Tibial nerve (tissue), 4 donors: ENCODE measurements around the gene SHQ1. TPM values are rescaled to one million over a fixed set of nuclear protein-coding genes. Genes with fewer than 3 reads are reported as not detected.

Experiments
- DNase-seq, 2 donors: peaks; one replicate each; pipeline ENCODE4 v3.0.0-alpha.2; 2019; ENCODE audit warnings: low spot score in 2 of 2
- H3K27ac ChIP-seq, 4 donors: fragments of 200-600 bp; sonication (generic) in 3 of 4; one replicate each; pipeline ENCODE4 v1.5.1; 2017 to 2019; ENCODE audit warnings: mild to moderate bottlenecking in 1 of 4
- H3K27me3 ChIP-seq, 2 donors: fragments of 200-600 bp; sonication (generic) in 1 of 2; one replicate each; pipeline versions ENCODE4 v1.5.1 to v1.6.0; 2017 to 2019
- H3K36me3 ChIP-seq, 3 donors: fragments of 200-600 bp; sonication (generic); one replicate each; pipeline ENCODE4 v1.5.1; 2018 to 2019
- H3K4me1 ChIP-seq, 4 donors: fragments of 200-600 bp; sonication (generic) in 3 of 4; one replicate each; pipeline ENCODE4 v1.5.1; 2017 to 2019
- H3K4me3 ChIP-seq, 4 donors: fragments of 200-600 bp; sonication (generic) in 3 of 4; one replicate each; pipeline ENCODE4 v1.5.1; 2017 to 2019; ENCODE audit warnings: mild to moderate bottlenecking in 1 of 4, moderate library complexity in 1 of 4
- H3K9me3 ChIP-seq, 4 donors: fragments of 200-600 bp; sonication (generic) in 3 of 4; one replicate each; pipeline ENCODE4 v1.5.1; 2017 to 2019
- CTCF ChIP-seq, 5 experiments: fragments of 200-600 bp in 3 of 5; fragments of 450-650 bp in 2 of 5; sonication (generic) in 3 of 5; IDR thresholded peaks; one replicate each; pipeline ENCODE4 v1.5.1; 2016 to 2019; ENCODE audit warnings: antibody characterized with exemption in 5 of 5, mild to moderate bottlenecking in 3 of 5, moderate library complexity in 2 of 5
- EP300 ChIP-seq, 2 donors: sonication (generic); formaldehyde crosslinking; IDR thresholded peaks; one replicate each; pipeline ENCODE4 v1.6.1; 2017; ENCODE audit warnings: antibody characterized with exemption in 2 of 2, mild to moderate bottlenecking in 1 of 2
- POLR2A ChIP-seq, 2 donors: fragments of 450-650 bp; IDR thresholded peaks; one replicate each; pipeline ENCODE4 v1.6.1; 2017; ENCODE audit warnings: antibody characterized with exemption in 2 of 2, mild to moderate bottlenecking in 2 of 2, moderate library complexity in 2 of 2
- WGBS, 2 donors: methylation state at CpG; one replicate each; pipeline ENCODE4 v1.1.5; 2018; 5-methylcytosine and 5-hydroxymethylcytosine counted together
- total RNA-seq, 4 donors: library from RNA; depleted of rRNA; stranded (reverse); fragments of >200 nt; gene quantifications; one replicate each; pipeline ENCODE4 v1.1.0, GENCODE V29; 2016

SHQ1 gene
- total RNA-seq, 4 donors from 2014 or later, result 10.0 to 25.3 (median 19.5) TPM

GRCh38 chr3:72892870-72893269 lies 44.6 kb upstream of the SHQ1 start:
- H3K4me1 ChIP-seq, result peaks cover 0 to 62% (median 25%) of the 10 kb centered on the region in 4 donors
- no peaks in the 10 kb centered on the region for H3K27me3 ChIP-seq
- 65 to 68% methylated on average over 4 of the region's 4 CpGs for WGBS, 2 donors
- no peaks in the 10 kb centered on the region for H3K9me3 ChIP-seq
- DNase-seq, result no peak
- peak overlapping the region in 2 of 4 donors; percentile 87 for H3K27ac ChIP-seq
- H3K36me3 ChIP-seq, result no peaks in the 10 kb centered on the region
- TF ChIP-seq POLR2A (IDR thresholded peaks at IDR 0.05), result no peak
- TF ChIP-seq CTCF (IDR thresholded peaks at IDR 0.05), result no peak
- no peak for TF ChIP-seq EP300 (IDR thresholded peaks at IDR 0.05)
- H3K4me3 ChIP-seq, result no peak overlapping the region

GRCh38 chr3:72892081-72892775 lies 44.0 kb upstream of the SHQ1 start:
- H3K4me1 ChIP-seq, result peaks cover 0 to 64% (median 25%) of the 10 kb centered on the region in 4 donors
- H3K27me3 ChIP-seq, result no peaks in the 10 kb centered on the region
- peak in 1 of 2 donors; percentile 45 for DNase-seq
- H3K36me3 ChIP-seq, result no peaks in the 10 kb centered on the region
- TF ChIP-seq EP300 (IDR thresholded peaks at IDR 0.05) (peak in 1 of 2 donors; percentile 87), POLR2A (IDR thresholded peaks at IDR 0.05) (no peak)
- H3K27ac ChIP-seq, result peak overlapping the region; percentile 56 to 87 (median 81)
- WGBS, 2 donors, result 28 to 32% methylated on average over 4 of the region's 4 CpGs
- H3K9me3 ChIP-seq, result no peaks in the 10 kb centered on the region
- H3K4me3 ChIP-seq, result no peak overlapping the region

- peak in 1 of 2 donors; percentile 49 for DNase-seq
- WGBS, 2 donors, result 7 to 20% methylated on average over 8 of the region's 8 CpGs
- peak in 1 of 2 donors; percentile 44 for TF ChIP-seq EP300 (IDR thresholded peaks at IDR 0.05)
- TF ChIP-seq POLR2A (IDR thresholded peaks at IDR 0.05), result no peak
- no peak for TF ChIP-seq CTCF (IDR thresholded peaks at IDR 0.05)
- Histone ChIP-seq H3K9me3 (no peaks in the 10 kb centered on the region), H3K4me3 (peak overlapping the region in 1 of 4 donors; percentile 7), H3K4me1 (peaks cover 0 to 68% (median 25%) of the 10 kb centered on the region in 4 donors), H3K27me3 (no peaks in the 10 kb centered on the region), H3K27ac (peak overlapping the region; percentile 56 to 87 (median 81)), H3K36me3 (no peaks in the 10 kb centered on the region)
Measured at GRCh38 chr3:72891053-72891855, 43.0 kb upstream of the SHQ1 start.

- H3K27ac ChIP-seq, result peak overlapping the region; percentile 66 to 87 (median 81)
- H3K4me1 ChIP-seq, result peaks cover 0 to 68% (median 25%) of the 10 kb centered on the region in 4 donors
- no peak for TF ChIP-seq EP300 (IDR thresholded peaks at IDR 0.05)
- TF ChIP-seq POLR2A (IDR thresholded peaks at IDR 0.05), result no peak
- no peak for TF ChIP-seq CTCF (IDR thresholded peaks at IDR 0.05)
- no peaks in the 10 kb centered on the region for H3K9me3 ChIP-seq
- H3K27me3 ChIP-seq, result no peaks in the 10 kb centered on the region
- no peak for DNase-seq
- no peaks in the 10 kb centered on the region for H3K36me3 ChIP-seq
- peak overlapping the region in 1 of 4 donors; percentile 62 for H3K4me3 ChIP-seq
- 78 to 79% methylated on average over 10 of the region's 10 CpGs for WGBS, 2 donors
Measured at GRCh38 chr3:72890166-72890925, 42.1 kb upstream of the SHQ1 start.
